Neuronal stem cell (in vitro differentiated cells): ENCODE data around the gene PTPRE.
"Not testable (repeated sequence)": the region's sequence is repeated elsewhere in the genome, so short reads cannot be mapped to it uniquely, and the experiment has no call there.

Experiments
- DNase-seq: peaks from one replicate; pipeline ENCODE4 v3.0.0-alpha.2; 2013; ENCODE audit warnings: low spot score
- H2AFZ ChIP-seq: one replicate; pipeline ENCODE4 v1.6.1; 2013; ENCODE audit warnings: mild to moderate bottlenecking, low read length, inconsistent platforms
- H2AK5ac ChIP-seq: 2 replicates; pipeline ENCODE4 v1.6.1; 2013; ENCODE audit warnings: low read depth, mild to moderate bottlenecking, inconsistent platforms, low read length, moderate library complexity, mixed read lengths
- H2BK120ac ChIP-seq: 2 replicates; pipeline ENCODE4 v1.6.1; 2013; ENCODE audit warnings: low read depth, mild to moderate bottlenecking, inconsistent platforms, low read length, moderate library complexity, mixed read lengths
- H2BK12ac ChIP-seq: one replicate; pipeline ENCODE4 v1.6.1; 2013; ENCODE audit warnings: low read length, inconsistent platforms
- H2BK15ac ChIP-seq: 2 replicates; pipeline ENCODE4 v1.6.1; 2013; ENCODE audit warnings: mild to moderate bottlenecking, low read length, inconsistent platforms, mixed read lengths
- H2BK5ac ChIP-seq: one replicate; pipeline ENCODE4 v1.6.1; 2013; ENCODE audit warnings: inconsistent platforms, mild to moderate bottlenecking, low read length, moderate library complexity
- H3K14ac ChIP-seq: one replicate; pipeline ENCODE4 v1.6.1; 2013; ENCODE audit warnings: low read length, inconsistent platforms
- H3K18ac ChIP-seq: 2 replicates; pipeline ENCODE4 v1.6.1; 2013; ENCODE audit warnings: low read length, inconsistent platforms
- H3K23ac ChIP-seq: 2 replicates; pipeline ENCODE4 v1.6.1; 2013; ENCODE audit warnings: low read depth, mild to moderate bottlenecking, mixed read lengths, low read length, inconsistent platforms; ENCODE audit not compliant: poor library complexity
- H3K27ac ChIP-seq: replicated peaks from 3 replicates; pipeline ENCODE4 v1.5.1; 2013; ENCODE audit warnings: low read length, inconsistent platforms
- H3K27me3 ChIP-seq, 3 experiments: 2 replicates each; pipeline ENCODE4 v1.6.1; 2013; ENCODE audit warnings: low read length in 3 of 3, mild to moderate bottlenecking in 2 of 3, inconsistent platforms in 1 of 3, low read depth in 1 of 3, mixed read lengths in 1 of 3, moderate library complexity in 1 of 3; ENCODE audit not compliant: control insufficient read depth in 3 of 3, insufficient read depth in 3 of 3
- H3K36me3 ChIP-seq, 2 donors: replicated peaks in 1 of 2; 2 replicates each; pipeline ENCODE4 v1.6.1; 2013; ENCODE audit warnings: low read length in 2 of 2; ENCODE audit not compliant: control insufficient read depth in 2 of 2, insufficient read depth in 2 of 2
- H3K4ac ChIP-seq: 2 replicates; pipeline ENCODE4 v1.6.1; 2013; ENCODE audit warnings: inconsistent platforms, mild to moderate bottlenecking, low read length, moderate library complexity
- H3K4me1 ChIP-seq, 2 donors: 1 replicate in 1 of 2; 2 replicates in 1 of 2; pipeline ENCODE4 v1.6.1; 2013; ENCODE audit warnings: low read length in 2 of 2, low read depth in 1 of 2; ENCODE audit not compliant: control insufficient read depth in 2 of 2, insufficient read depth in 1 of 2
- H3K4me2 ChIP-seq: one replicate; pipeline ENCODE4 v1.6.1; 2013; ENCODE audit warnings: mild to moderate bottlenecking, low read length, inconsistent platforms; ENCODE audit not compliant: insufficient read depth, poor library complexity, severe bottlenecking
- H3K4me3 ChIP-seq, 2 donors: 2 replicates each; pipeline ENCODE4 v1.5.1; 2013; ENCODE audit warnings: low read length in 2 of 2, mild to moderate bottlenecking in 2 of 2, inconsistent platforms in 1 of 2, moderate library complexity in 1 of 2
- H3K79me1 ChIP-seq: one replicate; pipeline ENCODE4 v1.6.1; 2013; ENCODE audit warnings: low read depth, mild to moderate bottlenecking, inconsistent platforms, low read length, moderate library complexity
- H3K9ac ChIP-seq: one replicate; pipeline ENCODE4 v1.6.1; 2013; ENCODE audit warnings: mild to moderate bottlenecking, low read depth, low read length, inconsistent platforms; ENCODE audit not compliant: poor library complexity
- H3K9me3 ChIP-seq, 2 donors: replicated peaks in 1 of 2; 2 replicates each; pipeline versions ENCODE3 to v1.6.1; 2013; ENCODE audit warnings: low read length in 2 of 2, mild to moderate bottlenecking in 2 of 2, inconsistent platforms in 1 of 2, low read depth in 1 of 2, mixed read lengths in 1 of 2, moderate library complexity in 1 of 2; ENCODE audit not compliant: control insufficient read depth in 2 of 2, insufficient read depth in 1 of 2
- H4K8ac ChIP-seq: one replicate; pipeline ENCODE4 v1.6.1; 2013; ENCODE audit warnings: low read depth, mild to moderate bottlenecking, inconsistent platforms, low read length, moderate library complexity
- H4K91ac ChIP-seq: one replicate; pipeline ENCODE4 v1.6.1; 2013; ENCODE audit warnings: low read length, low read depth, mild to moderate bottlenecking, inconsistent platforms; ENCODE audit not compliant: poor library complexity
- WGBS, 2 donors: extraction: QIAGEN DNeasy Blood & Tissue Kit; methylation state at CpG; one replicate each; pipeline ENCODE4 v1.1.7; 2013; ENCODE audit warnings: missing lambda C conversion rate in 2 of 2, mixed read lengths in 1 of 2; ENCODE audit not compliant: insufficient read length in 2 of 2, insufficient replicate concordance in 1 of 2; ENCODE audit errors: extremely low coverage in 2 of 2; 5-methylcytosine and 5-hydroxymethylcytosine counted together

PTPRE gene

DNA sequence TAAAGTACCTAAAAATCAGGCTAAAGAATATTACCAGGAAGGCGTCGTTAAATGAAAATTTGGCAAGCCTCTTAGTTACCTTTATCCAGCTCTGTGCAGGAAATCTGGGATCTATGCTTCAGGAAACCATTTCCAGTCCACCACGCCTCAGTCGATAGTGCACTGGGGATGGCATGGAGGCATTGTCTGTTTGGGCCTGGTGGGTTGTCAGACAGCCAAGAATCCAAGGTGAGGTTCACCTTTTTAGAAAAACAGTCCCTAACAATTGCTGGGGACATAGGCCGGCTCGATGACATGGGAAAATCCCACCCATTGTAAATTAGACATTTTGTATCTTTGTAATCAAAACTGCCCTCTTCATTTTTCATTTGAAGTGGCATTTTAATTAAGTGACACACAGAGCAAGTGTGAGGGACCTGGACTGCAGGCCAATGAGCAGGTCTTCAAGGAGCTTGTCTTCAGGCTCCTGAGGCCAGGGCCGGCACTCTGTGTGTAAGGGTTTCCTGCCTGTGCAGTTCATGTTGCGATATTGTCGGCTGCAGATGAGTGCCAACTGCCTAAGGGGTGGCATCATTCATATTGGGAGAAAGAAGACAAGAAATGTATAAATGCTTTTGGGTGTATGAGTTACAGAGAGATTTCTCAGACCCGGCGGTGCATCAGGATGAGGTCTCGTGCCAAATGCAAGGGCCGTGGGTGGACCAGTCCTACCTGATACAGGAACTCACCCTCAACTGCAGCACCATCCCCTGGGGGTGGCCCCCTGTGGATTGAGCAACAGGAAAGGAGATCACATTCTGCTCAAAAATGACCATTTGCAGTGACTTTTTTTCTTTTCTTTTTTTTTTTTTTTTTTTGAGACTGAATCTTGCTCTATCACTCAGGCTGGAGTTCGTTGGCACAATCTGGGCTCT, 80.8 kb downstream of the PTPRE start:
- Histone ChIP-seq H2BK12ac (no peak overlapping the region), H3K4me1 (no peaks in the 10 kb centered on the region), H3K79me1 (no peaks in the 10 kb centered on the region), H3K4me3 (no peak overlapping the region), H3K14ac (no peak overlapping the region), H3K9ac (no peak overlapping the region), H2AFZ (no peak overlapping the region), H4K91ac (no peak overlapping the region), H2BK15ac (no peak overlapping the region), H3K27me3 (no peaks in the 10 kb centered on the region), H3K27ac (no peak overlapping the region), H4K8ac (no peak overlapping the region), H3K4ac (no peak overlapping the region), H2BK5ac (no peak overlapping the region), H3K9me3 (no peaks in the 10 kb centered on the region), H3K4me2 (no peak overlapping the region), H3K23ac (no peak overlapping the region), H2AK5ac (peak overlapping the region; percentile 48), H2BK120ac (no peak overlapping the region), H3K36me3 (no peaks in the 10 kb centered on the region), H3K18ac (no peak overlapping the region)
- DNase-seq: no peak
- no CpG with 5 or more reads among the region's 14 CpGs for WGBS, 2 donors

DNA sequence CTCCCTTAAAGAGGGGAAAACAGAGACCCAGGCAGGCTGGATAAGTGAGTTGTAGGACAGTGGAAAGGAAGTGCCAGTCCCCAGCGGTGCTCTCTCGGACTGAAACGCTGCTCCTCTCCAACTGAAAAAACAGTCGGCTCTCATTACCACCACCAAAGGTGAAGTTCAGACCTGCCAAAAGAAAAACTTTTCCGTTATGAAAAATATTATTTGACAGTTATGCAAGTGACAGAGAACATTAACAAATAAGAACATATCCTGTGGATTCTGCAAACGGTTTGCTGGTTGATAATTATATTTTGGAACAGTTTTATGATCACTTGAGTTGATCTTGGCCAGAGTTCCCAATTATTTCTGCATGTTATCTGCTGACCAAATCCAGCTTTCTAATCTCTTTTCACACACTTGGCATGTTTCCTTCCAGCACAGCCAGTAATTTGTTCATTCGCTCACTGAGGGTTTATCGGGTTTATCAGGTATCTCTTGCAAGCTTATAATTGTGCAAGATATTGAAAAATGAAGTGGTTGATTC, 82.6 kb downstream of the PTPRE start:
- no peak overlapping the region for H2BK5ac ChIP-seq
- H3K9ac ChIP-seq: no peak overlapping the region
- H3K23ac ChIP-seq: no peak overlapping the region
- no peak overlapping the region for H2BK15ac ChIP-seq
- H3K9me3 ChIP-seq: no peaks in the 10 kb centered on the region
- no peak overlapping the region for H2AK5ac ChIP-seq
- H2BK120ac ChIP-seq: no peak overlapping the region
- DNase-seq: no peak
- H4K91ac ChIP-seq: no peak overlapping the region
- H3K27ac ChIP-seq: no peak overlapping the region
- H3K18ac ChIP-seq: no peak overlapping the region
- peaks cover 0 to 2% of the 10 kb centered on the region in 2 donors for H3K4me1 ChIP-seq
- H3K4me2 ChIP-seq: no peak overlapping the region
- no peaks in the 10 kb centered on the region for H3K79me1 ChIP-seq
- no peaks in the 10 kb centered on the region for H3K36me3 ChIP-seq
- no peak overlapping the region for H2AFZ ChIP-seq
- H3K4me3 ChIP-seq: no peak overlapping the region
- no peak overlapping the region for H4K8ac ChIP-seq
- no peak overlapping the region for H2BK12ac ChIP-seq
- WGBS, 2 donors: no CpG with 5 or more reads among the region's 8 CpGs
- no peaks in the 10 kb centered on the region for H3K27me3 ChIP-seq
- no peak overlapping the region for H3K4ac ChIP-seq
- no peak overlapping the region for H3K14ac ChIP-seq

DNA sequence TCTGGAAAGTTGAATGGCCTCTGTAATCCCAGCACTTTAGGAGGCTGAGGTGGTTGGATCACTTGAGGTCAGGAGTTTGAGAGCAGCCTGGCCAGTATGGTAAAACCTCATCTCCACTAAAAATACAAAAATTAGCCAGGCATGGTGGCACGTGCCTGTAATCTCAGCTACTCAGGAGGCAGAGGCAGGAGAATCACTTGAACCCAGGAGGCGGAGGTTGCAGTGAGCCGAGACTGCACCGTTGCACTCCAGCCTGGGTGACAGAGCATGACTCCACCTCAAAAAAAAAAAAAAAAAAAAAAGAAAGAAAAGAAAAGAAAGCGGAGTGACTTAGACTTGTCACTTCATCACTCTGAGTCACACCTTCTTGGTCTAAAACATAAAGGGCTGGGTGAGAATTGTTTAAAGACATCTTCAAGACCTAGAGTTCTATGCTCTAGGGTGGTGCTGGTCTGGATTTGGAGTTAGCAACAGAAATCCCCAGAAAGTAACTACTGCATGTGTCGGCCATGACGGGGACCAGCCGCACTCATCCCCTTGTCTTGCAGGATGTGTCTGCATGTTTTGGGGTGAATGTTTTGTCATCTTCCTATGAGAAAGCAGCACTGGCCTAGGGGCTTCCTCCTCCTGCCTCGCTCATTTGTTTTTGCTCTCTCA, 83.4 kb downstream of the PTPRE start:
- WGBS, 2 donors: no CpG with 5 or more reads among the region's 9 CpGs
- not testable (repeated sequence) for H3K4me1 ChIP-seq, H3K9me3 ChIP-seq, H4K91ac ChIP-seq, H3K23ac ChIP-seq, H3K36me3 ChIP-seq, H2BK120ac ChIP-seq, H3K27me3 ChIP-seq, H3K4ac ChIP-seq, H3K4me2 ChIP-seq, H2BK15ac ChIP-seq, H3K9ac ChIP-seq, H3K18ac ChIP-seq, H4K8ac ChIP-seq, H3K4me3 ChIP-seq, H2AFZ ChIP-seq, DNase-seq, H3K14ac ChIP-seq, H2BK12ac ChIP-seq, H3K27ac ChIP-seq, H2AK5ac ChIP-seq, H3K79me1 ChIP-seq, H2BK5ac ChIP-seq
